ENCODE measurements around the gene DCXR. TPM values are rescaled to one million over a fixed set of nuclear protein-coding genes. Genes with fewer than 3 reads are reported as not detected.

DCXR gene
- total RNA-seq, 1 donor from 2014 or later: 106 TPM

- Histone ChIP-seq H3K4me1 (peaks cover 19% of the 10 kb centered on the region), H3K36me3 (peaks cover 0 to 29% of the 10 kb centered on the region in 2 donors), H3K9me3 (no peaks in the 10 kb centered on the region), H3K27ac (no peak overlapping the region), H3K27me3 (no peaks in the 10 kb centered on the region), H3K4me3 (no peak overlapping the region)
- no peak for DNase-seq (ENCODE audit: extremely low spot score in 2 of 2)
- intact Hi-C loops (cut with DNase I): loop anchor here (10.0 kb wide), 1 partner anchor 278 kb away; no protein-coding TSS in a partner anchor
- TF ChIP-seq, protein P1, sequence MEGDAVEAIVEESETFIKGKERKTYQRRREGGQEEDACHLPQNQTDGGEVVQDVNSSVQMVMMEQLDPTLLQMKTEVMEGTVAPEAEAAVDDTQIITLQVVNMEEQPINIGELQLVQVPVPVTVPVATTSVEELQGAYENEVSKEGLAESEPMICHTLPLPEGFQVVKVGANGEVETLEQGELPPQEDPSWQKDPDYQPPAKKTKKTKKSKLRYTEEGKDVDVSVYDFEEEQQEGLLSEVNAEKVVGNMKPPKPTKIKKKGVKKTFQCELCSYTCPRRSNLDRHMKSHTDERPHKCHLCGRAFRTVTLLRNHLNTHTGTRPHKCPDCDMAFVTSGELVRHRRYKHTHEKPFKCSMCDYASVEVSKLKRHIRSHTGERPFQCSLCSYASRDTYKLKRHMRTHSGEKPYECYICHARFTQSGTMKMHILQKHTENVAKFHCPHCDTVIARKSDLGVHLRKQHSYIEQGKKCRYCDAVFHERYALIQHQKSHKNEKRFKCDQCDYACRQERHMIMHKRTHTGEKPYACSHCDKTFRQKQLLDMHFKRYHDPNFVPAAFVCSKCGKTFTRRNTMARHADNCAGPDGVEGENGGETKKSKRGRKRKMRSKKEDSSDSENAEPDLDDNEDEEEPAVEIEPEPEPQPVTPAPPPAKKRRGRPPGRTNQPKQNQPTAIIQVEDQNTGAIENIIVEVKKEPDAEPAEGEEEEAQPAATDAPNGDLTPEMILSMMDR (IDR thresholded peaks at IDR 0.05): no peak
- TF ChIP-seq POLR2A (IDR thresholded peaks at IDR 0.05) (no peak), POLR2AphosphoS5 (IDR thresholded peaks at IDR 0.05; ENCODE audit: insufficient read depth in 1 of 2, low read depth in 1 of 2) (no peak)
Observed at GRCh38 chr17:82046903-82047302, 9.4 kb upstream of the DCXR start.

GRCh38 chr17:82045936-82046484, 8.5 kb upstream of the DCXR start:
- Histone ChIP-seq H3K4me3 (no peak overlapping the region), H3K9me3 (no peaks in the 10 kb centered on the region), H3K27ac (no peak overlapping the region), H3K27me3 (no peaks in the 10 kb centered on the region), H3K36me3 (peaks cover 0 to 29% of the 10 kb centered on the region in 2 donors), H3K4me1 (peaks cover 17% of the 10 kb centered on the region)
- intact Hi-C loops (cut with DNase I): loop anchor here (10.0 kb wide), 1 partner anchor 279 kb away; no protein-coding TSS in a partner anchor
- TF ChIP-seq POLR2A (IDR thresholded peaks at IDR 0.05) (no peak), POLR2AphosphoS5 (IDR thresholded peaks at IDR 0.05; ENCODE audit: insufficient read depth in 1 of 2, low read depth in 1 of 2) (no peak)
- TF ChIP-seq, protein P1 (IDR thresholded peaks at IDR 0.05): no peak
- DNase-seq (ENCODE audit: extremely low spot score in 2 of 2): no peak

DNA sequence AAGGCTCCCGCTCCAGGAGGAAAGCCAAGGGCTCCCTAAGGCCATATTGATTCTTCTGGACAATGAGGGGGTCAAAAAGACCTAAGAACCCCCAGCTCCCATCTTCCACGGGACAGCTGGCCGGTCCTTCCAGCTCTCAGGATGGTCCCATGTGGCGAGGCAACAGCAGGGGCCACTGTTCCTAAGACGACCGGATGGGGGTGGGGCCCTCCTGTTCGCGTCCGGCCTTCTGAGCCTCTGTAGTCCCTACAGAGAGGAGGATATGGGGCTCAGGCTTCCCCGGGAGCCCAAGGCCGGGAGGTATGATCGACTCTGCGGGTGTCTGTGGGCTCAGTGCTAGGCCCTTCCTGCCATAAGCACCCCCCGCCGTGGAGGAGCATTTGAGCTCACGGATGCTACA, 6.0 kb upstream of the DCXR start:
- TF ChIP-seq, protein P1 (IDR thresholded peaks at IDR 0.05): no peak
- TF ChIP-seq POLR2AphosphoS5 (IDR thresholded peaks at IDR 0.05; ENCODE audit: insufficient read depth in 1 of 2, low read depth in 1 of 2): no peak
- no peak for TF ChIP-seq POLR2A (IDR thresholded peaks at IDR 0.05)
- Histone ChIP-seq H3K9me3 (no peaks in the 10 kb centered on the region), H3K4me1 (no peaks in the 10 kb centered on the region), H3K36me3 (peaks cover 0 to 15% of the 10 kb centered on the region in 2 donors), H3K27me3 (no peaks in the 10 kb centered on the region), H3K4me3 (no peak overlapping the region), H3K27ac (no peak overlapping the region)
- intact Hi-C loops (cut with DNase I): loop anchor here (10.0 kb wide), 1 partner anchor 281 kb away; no protein-coding TSS in a partner anchor
- DNase-seq (ENCODE audit: extremely low spot score in 2 of 2): no peak

DNA sequence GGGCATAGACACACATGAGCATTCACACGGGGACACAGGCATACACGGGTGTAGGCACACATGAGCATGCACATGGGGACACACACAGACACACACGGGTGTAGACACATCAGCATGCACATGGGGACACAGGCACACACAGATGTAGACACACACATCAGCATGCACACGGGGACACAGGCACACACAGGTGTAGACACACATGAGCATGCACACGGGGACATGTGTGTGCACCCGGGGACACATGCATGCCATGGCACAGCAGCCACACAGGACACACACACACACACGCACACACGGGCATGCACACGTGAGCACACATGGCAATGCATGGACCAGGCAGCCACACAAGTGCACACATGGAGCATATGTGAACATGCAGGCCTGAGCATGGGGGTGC, 5.2 kb upstream of the DCXR start:
- H3K36me3 ChIP-seq: peaks cover 0 to 8% of the 10 kb centered on the region in 2 donors
- H3K9me3 ChIP-seq: no peaks in the 10 kb centered on the region
- H3K27ac ChIP-seq: no peak overlapping the region
- TF ChIP-seq, protein P1 (IDR thresholded peaks at IDR 0.05): no peak
- TF ChIP-seq POLR2A (IDR thresholded peaks at IDR 0.05): no peak
- no peak for TF ChIP-seq POLR2AphosphoS5 (IDR thresholded peaks at IDR 0.05; ENCODE audit: insufficient read depth in 1 of 2, low read depth in 1 of 2)
- no peak for DNase-seq (ENCODE audit: extremely low spot score in 2 of 2)
- no peaks in the 10 kb centered on the region for H3K27me3 ChIP-seq
- no peaks in the 10 kb centered on the region for H3K4me1 ChIP-seq
- H3K4me3 ChIP-seq: no peak overlapping the region
- intact Hi-C loops (cut with DNase I): loop anchor here (10.0 kb wide), 1 partner anchor 282 kb away; no protein-coding TSS in a partner anchor

DNA sequence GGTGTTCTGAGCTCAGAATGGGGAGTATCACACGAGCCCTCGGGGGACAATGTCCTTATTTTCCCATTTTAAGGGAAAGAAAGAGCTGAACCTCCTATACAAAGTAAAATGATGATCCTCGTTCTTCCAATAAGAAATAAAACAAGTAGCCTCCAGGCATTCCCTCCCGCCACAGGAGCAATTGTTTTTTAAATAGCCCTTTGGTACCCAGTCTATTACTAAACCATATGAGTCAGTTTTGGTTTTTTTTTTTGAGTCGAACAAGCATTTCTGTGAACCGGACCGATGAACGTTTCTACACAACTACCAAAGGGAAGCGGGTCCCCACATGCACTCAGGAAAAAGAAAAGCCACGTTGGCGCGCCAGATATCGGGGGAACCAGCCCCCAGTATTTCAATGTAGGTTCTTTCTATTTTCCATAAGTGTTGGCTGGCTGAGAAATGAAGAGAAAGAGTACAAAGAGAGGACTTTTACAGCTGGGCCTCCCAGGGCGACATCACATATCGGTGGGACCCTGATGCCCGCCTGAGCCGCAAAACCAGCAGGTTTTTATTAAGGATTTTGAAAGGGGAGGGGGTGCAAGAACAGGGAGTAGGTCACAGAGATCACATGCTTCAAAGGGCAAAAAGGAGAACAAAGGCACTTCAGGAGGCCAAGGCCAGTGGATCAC, 3.8 kb upstream of the DCXR start:
- Histone ChIP-seq H3K27me3 (no peaks in the 10 kb centered on the region), H3K4me1 (peaks cover 7% of the 10 kb centered on the region), H3K27ac (no peak overlapping the region), H3K4me3 (no peak overlapping the region), H3K9me3 (no peaks in the 10 kb centered on the region), H3K36me3 (no peaks in the 10 kb centered on the region)
- TF ChIP-seq POLR2A (IDR thresholded peaks at IDR 0.05) (no peak), POLR2AphosphoS5 (IDR thresholded peaks at IDR 0.05; ENCODE audit: insufficient read depth in 1 of 2, low read depth in 1 of 2) (no peak)
- TF ChIP-seq, protein P1 (IDR thresholded peaks at IDR 0.05): no peak
- DNase-seq (ENCODE audit: extremely low spot score in 2 of 2): no peak
- intact Hi-C loops (cut with DNase I): loop anchor here (10.0 kb wide), 1 partner anchor 284 kb away; no protein-coding TSS in a partner anchor
